ENCODE data around the gene CNGA2.

The CNGA2 gene

GRCh38 chrX:151713849-151714248 lies 20.7 kb upstream of the CNGA2 start:
- Histone ChIP-seq H4K20me1 (ENCODE audit: low read depth, low read length) (no peaks in the 10 kb centered on the region), H3K27ac (ENCODE audit: low read depth, low read length) (no peak overlapping the region), H2AFZ (ENCODE audit: low read depth, low read length, severe bottlenecking) (no peak overlapping the region), H3F3A (ENCODE audit: insufficient read depth) (no peaks in the 10 kb centered on the region), H3K4me2 (ENCODE audit: low read depth, low read length, poor library complexity, severe bottlenecking) (no peak overlapping the region), H3K9ac (ENCODE audit: low read length) (no peak overlapping the region), H3K27me3 (ENCODE audit: low read length) (no peaks in the 10 kb centered on the region), H3K4me3 (ENCODE audit: insufficient read depth, low read length, poor library complexity, severe bottlenecking) (no peak overlapping the region), H3K79me2 (ENCODE audit: insufficient read depth, low read length) (no peaks in the 10 kb centered on the region), H3K9me2 (replicated peaks; ENCODE audit: insufficient read depth, low read length) (no peaks in the 10 kb centered on the region), H3K9me3 (ENCODE audit: insufficient read depth, low read length) (no peaks in the 10 kb centered on the region), H3K36me3 (ENCODE audit: low read length) (no peaks in the 10 kb centered on the region)
- TF ChIP-seq, protein P1, sequence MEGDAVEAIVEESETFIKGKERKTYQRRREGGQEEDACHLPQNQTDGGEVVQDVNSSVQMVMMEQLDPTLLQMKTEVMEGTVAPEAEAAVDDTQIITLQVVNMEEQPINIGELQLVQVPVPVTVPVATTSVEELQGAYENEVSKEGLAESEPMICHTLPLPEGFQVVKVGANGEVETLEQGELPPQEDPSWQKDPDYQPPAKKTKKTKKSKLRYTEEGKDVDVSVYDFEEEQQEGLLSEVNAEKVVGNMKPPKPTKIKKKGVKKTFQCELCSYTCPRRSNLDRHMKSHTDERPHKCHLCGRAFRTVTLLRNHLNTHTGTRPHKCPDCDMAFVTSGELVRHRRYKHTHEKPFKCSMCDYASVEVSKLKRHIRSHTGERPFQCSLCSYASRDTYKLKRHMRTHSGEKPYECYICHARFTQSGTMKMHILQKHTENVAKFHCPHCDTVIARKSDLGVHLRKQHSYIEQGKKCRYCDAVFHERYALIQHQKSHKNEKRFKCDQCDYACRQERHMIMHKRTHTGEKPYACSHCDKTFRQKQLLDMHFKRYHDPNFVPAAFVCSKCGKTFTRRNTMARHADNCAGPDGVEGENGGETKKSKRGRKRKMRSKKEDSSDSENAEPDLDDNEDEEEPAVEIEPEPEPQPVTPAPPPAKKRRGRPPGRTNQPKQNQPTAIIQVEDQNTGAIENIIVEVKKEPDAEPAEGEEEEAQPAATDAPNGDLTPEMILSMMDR (IDR thresholded peaks at IDR 0.05; ENCODE audit: insufficient read depth, low read length, poor library complexity, severe bottlenecking), result no peak
- TF ChIP-seq EZH2phosphoT487 (conservative IDR thresholded peaks at IDR 0.05; ENCODE audit: low read length), result no peak

- H3K27ac ChIP-seq (ENCODE audit: low read depth, low read length), result no peak overlapping the region
- no peak overlapping the region for H3K9ac ChIP-seq (ENCODE audit: low read length)
- no peaks in the 10 kb centered on the region for H3K36me3 ChIP-seq (ENCODE audit: low read length)
- H3K27me3 ChIP-seq (ENCODE audit: low read length), result no peaks in the 10 kb centered on the region
- no peak overlapping the region for H3K4me2 ChIP-seq (ENCODE audit: low read depth, low read length, poor library complexity, severe bottlenecking)
- no peaks in the 10 kb centered on the region for H3K9me2 ChIP-seq (replicated peaks; ENCODE audit: insufficient read depth, low read length)
- H3K79me2 ChIP-seq (ENCODE audit: insufficient read depth, low read length), result no peaks in the 10 kb centered on the region
- no peak overlapping the region for H3K4me3 ChIP-seq (ENCODE audit: insufficient read depth, low read length, poor library complexity, severe bottlenecking)
- no peak overlapping the region for H2AFZ ChIP-seq (ENCODE audit: low read depth, low read length, severe bottlenecking)
- TF ChIP-seq, protein P1 (IDR thresholded peaks at IDR 0.05; ENCODE audit: insufficient read depth, low read length, poor library complexity, severe bottlenecking), result no peak
- no peak for TF ChIP-seq EZH2phosphoT487 (conservative IDR thresholded peaks at IDR 0.05; ENCODE audit: low read length)
- H4K20me1 ChIP-seq (ENCODE audit: low read depth, low read length), result no peaks in the 10 kb centered on the region
- no peaks in the 10 kb centered on the region for H3K9me3 ChIP-seq (ENCODE audit: insufficient read depth, low read length)
- H3F3A ChIP-seq (ENCODE audit: insufficient read depth), result no peaks in the 10 kb centered on the region
These were observed 20.2 kb upstream of the CNGA2 start for GRCh38 chrX:151714362-151714761.

DNA sequence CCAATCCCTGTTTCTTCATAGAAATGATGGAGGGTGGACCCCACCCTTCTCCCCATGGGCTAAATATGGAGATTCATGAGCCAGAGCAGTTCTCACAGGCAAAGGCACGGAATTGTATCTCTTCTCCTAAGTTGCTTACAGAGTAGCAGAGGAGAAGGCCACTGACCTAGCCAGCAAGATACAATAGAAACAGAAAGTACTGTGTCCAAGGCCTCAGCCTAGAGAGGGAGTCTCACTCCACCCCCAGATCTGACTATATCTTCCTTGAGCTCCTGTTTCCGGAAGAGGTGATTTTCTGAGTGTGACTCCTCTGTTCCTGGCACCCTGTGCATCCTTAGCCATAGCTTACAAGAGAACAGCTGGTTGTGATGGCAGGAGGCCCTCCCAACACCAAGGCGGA lies 18.8 kb upstream of the CNGA2 start, which contains the start of gene FATE1:
Gene FATE1 (plus strand): TSS at position 284 of the 400 bp plus-strand sequence. CDS start 85 bp downstream, at position 369.
- Histone ChIP-seq H2AFZ (ENCODE audit: low read depth, low read length, severe bottlenecking) (no peak within 1 kb of the TSS), H3K9me2 (replicated peaks; ENCODE audit: insufficient read depth, low read length) (no peaks in the 10 kb centered on the region), H4K20me1 (ENCODE audit: low read depth, low read length) (no peaks in the 10 kb centered on the region), H3K36me3 (ENCODE audit: low read length) (no peaks in the 10 kb centered on the region), H3K4me2 (ENCODE audit: low read depth, low read length, poor library complexity, severe bottlenecking) (no peak within 1 kb of the TSS), H3K79me2 (ENCODE audit: insufficient read depth, low read length) (no peaks in the 10 kb centered on the region), H3K27ac (ENCODE audit: low read depth, low read length) (no peak within 1 kb of the TSS), H3K9me3 (ENCODE audit: insufficient read depth, low read length) (no peaks in the 10 kb centered on the region), H3K4me3 (ENCODE audit: insufficient read depth, low read length, poor library complexity, severe bottlenecking) (no peak within 1 kb of the TSS), H3F3A (ENCODE audit: insufficient read depth) (no peaks in the 10 kb centered on the region), H3K9ac (ENCODE audit: low read length) (no peak within 1 kb of the TSS), H3K27me3 (ENCODE audit: low read length) (no peaks in the 10 kb centered on the region)
- TF ChIP-seq, protein P1 (IDR thresholded peaks at IDR 0.05; ENCODE audit: insufficient read depth, low read length, poor library complexity, severe bottlenecking), result no peak
- no peak for TF ChIP-seq EZH2phosphoT487 (conservative IDR thresholded peaks at IDR 0.05; ENCODE audit: low read length)
